ENCODE measurements around the gene OGT. TPM values are rescaled to one million over a fixed set of nuclear protein-coding genes. Genes with fewer than 3 reads are reported as not detected.

Gene OGT
- total and polyA plus RNA-seq, 5 donors: 30.3 to 94.4 (median 69.3) TPM

- 59% methylated on average over 3 of the region's 3 CpGs for WGBS
- Histone ChIP-seq H3K4me1 (ENCODE audit: control insufficient read depth, insufficient read depth, low read length) (peaks cover 7% of the 10 kb centered on the region), H3K27ac (ENCODE audit: low read length) (peak overlapping the region; percentile 27), H3K27me3 (ENCODE audit: control insufficient read depth, insufficient read depth) (no peaks in the 10 kb centered on the region), H3K9me3 (ENCODE audit: control insufficient read depth, low read length) (no peaks in the 10 kb centered on the region), H3K4me3 (ENCODE audit: low read length) (no peak overlapping the region)
- peak in 1 of 2 donors; percentile 8 for ATAC-seq
- no peak for DNase-seq
- intact Hi-C loops (cut with DNase I): loop anchor here in 1 of 4 donors (10.0 kb wide), 1 partner anchor 66 kb away; no protein-coding TSS in a partner anchor
Measured at GRCh38 chrX:71540801-71541200, 7.9 kb downstream of the OGT start.

GRCh38 chrX:71541210-71542022 lies 8.5 kb downstream of the OGT start:
- no peaks in the 10 kb centered on the region for H3K27me3 ChIP-seq (ENCODE audit: control insufficient read depth, insufficient read depth)
- H3K4me3 ChIP-seq (ENCODE audit: low read length): peak overlapping the region; percentile 28
- H3K9me3 ChIP-seq (ENCODE audit: control insufficient read depth, low read length): no peaks in the 10 kb centered on the region
- ATAC-seq (peak in 1 of 2 donors; percentile 29), DNase-seq (no peak)
- H3K4me1 ChIP-seq (ENCODE audit: control insufficient read depth, insufficient read depth, low read length): peaks cover 7% of the 10 kb centered on the region
- intact Hi-C loops (cut with DNase I): loop anchor here in 1 of 4 donors (10.0 kb wide), 1 partner anchor 67 kb away; no protein-coding TSS in a partner anchor
- WGBS: 36% methylated on average over 8 of the region's 8 CpGs
- H3K27ac ChIP-seq (ENCODE audit: low read length): no peak overlapping the region

GRCh38 chrX:71542411-71542810 lies 9.5 kb downstream of the OGT start:
- H3K4me1 ChIP-seq (ENCODE audit: control insufficient read depth, insufficient read depth, low read length): peaks cover 7% of the 10 kb centered on the region
- intact Hi-C loops (cut with DNase I): loop anchor here in 1 of 4 donors (10.0 kb wide), 1 partner anchor 68 kb away; no protein-coding TSS in a partner anchor

GRCh38 chrX:71542825-71543224 lies 9.9 kb downstream of the OGT start:
- Histone ChIP-seq H3K27ac (ENCODE audit: low read length) (peak overlapping the region; percentile 27), H3K9me3 (ENCODE audit: control insufficient read depth, low read length) (no peaks in the 10 kb centered on the region), H3K4me1 (ENCODE audit: control insufficient read depth, insufficient read depth, low read length) (peaks cover 6% of the 10 kb centered on the region), H3K4me3 (ENCODE audit: low read length) (no peak overlapping the region), H3K27me3 (ENCODE audit: control insufficient read depth, insufficient read depth) (no peaks in the 10 kb centered on the region)
- DNase-seq (no peak), ATAC-seq (no peak)
- intact Hi-C loops (cut with DNase I): loop anchor here in 1 of 4 donors (10.0 kb wide), 1 partner anchor 68 kb away; no protein-coding TSS in a partner anchor
- WGBS: 76% methylated on average over 2 of the region's 2 CpGs

More at GRCh38 chrX:71542411-71542810, 9.5 kb downstream of the OGT start:
- Histone ChIP-seq H3K27me3 (ENCODE audit: control insufficient read depth, insufficient read depth) (no peaks in the 10 kb centered on the region), H3K27ac (ENCODE audit: low read length) (no peak overlapping the region), H3K4me3 (ENCODE audit: low read length) (no peak overlapping the region), H3K9me3 (ENCODE audit: control insufficient read depth, low read length) (no peaks in the 10 kb centered on the region)
- WGBS: 68% methylated on average over 1 of the region's 1 CpG
- ATAC-seq (no peak), DNase-seq (no peak)

- H3K4me1 ChIP-seq (ENCODE audit: control insufficient read depth, insufficient read depth, low read length): peaks cover 6% of the 10 kb centered on the region
- peak; percentile 45 to 69 for ATAC-seq
- intact Hi-C loops (cut with DNase I): loop anchor here in 1 of 4 donors (10.0 kb wide), 1 partner anchor 69 kb away; no protein-coding TSS in a partner anchor
Measured at GRCh38 chrX:71543316-71543715, 10.4 kb downstream of the OGT start.

GRCh38 chrX:71545364-71545763 lies 12.5 kb downstream of the OGT start:
- H3K4me1 ChIP-seq (ENCODE audit: control insufficient read depth, insufficient read depth, low read length): peaks cover 6% of the 10 kb centered on the region
- 90% methylated on average over 7 of the region's 7 CpGs for WGBS
- no peak overlapping the region for H3K27ac ChIP-seq (ENCODE audit: low read length)
- no peaks in the 10 kb centered on the region for H3K27me3 ChIP-seq (ENCODE audit: control insufficient read depth, insufficient read depth)
- intact Hi-C loops (cut with DNase I): loop anchor here in 1 of 4 donors (10.0 kb wide), 1 partner anchor 71 kb away; no protein-coding TSS in a partner anchor
- no peak for ATAC-seq
- H3K4me3 ChIP-seq (ENCODE audit: low read length): no peak overlapping the region
- H3K9me3 ChIP-seq (ENCODE audit: control insufficient read depth, low read length): no peaks in the 10 kb centered on the region
- DNase-seq: no peak

More at GRCh38 chrX:71543316-71543715, 10.4 kb downstream of the OGT start:
- no peak for DNase-seq
- WGBS: 29% methylated on average over 2 of the region's 2 CpGs
- Histone ChIP-seq H3K27me3 (ENCODE audit: control insufficient read depth, insufficient read depth) (no peaks in the 10 kb centered on the region), H3K27ac (ENCODE audit: low read length) (no peak overlapping the region), H3K4me3 (ENCODE audit: low read length) (no peak overlapping the region), H3K9me3 (ENCODE audit: control insufficient read depth, low read length) (no peaks in the 10 kb centered on the region)

- no peaks in the 10 kb centered on the region for H3K9me3 ChIP-seq (ENCODE audit: control insufficient read depth, low read length)
- DNase-seq (no peak), ATAC-seq (no peak)
- no peak overlapping the region for H3K4me3 ChIP-seq (ENCODE audit: low read length)
- no peak overlapping the region for H3K27ac ChIP-seq (ENCODE audit: low read length)
- intact Hi-C loops (cut with DNase I): loop anchor here in 1 of 4 donors (10.0 kb wide), 1 partner anchor 72 kb away; no protein-coding TSS in a partner anchor
- WGBS: 90% methylated on average over 13 of the region's 13 CpGs
- no peaks in the 10 kb centered on the region for H3K27me3 ChIP-seq (ENCODE audit: control insufficient read depth, insufficient read depth)
- peaks cover 6% of the 10 kb centered on the region for H3K4me1 ChIP-seq (ENCODE audit: control insufficient read depth, insufficient read depth, low read length)
Measured at GRCh38 chrX:71546879-71547278, 14.0 kb downstream of the OGT start.

GRCh38 chrX:71547339-71547738 lies 14.4 kb downstream of the OGT start:
- Histone ChIP-seq H3K9me3 (ENCODE audit: control insufficient read depth, low read length) (no peaks in the 10 kb centered on the region), H3K4me1 (ENCODE audit: control insufficient read depth, insufficient read depth, low read length) (peaks cover 6% of the 10 kb centered on the region), H3K27ac (ENCODE audit: low read length) (no peak overlapping the region), H3K27me3 (ENCODE audit: control insufficient read depth, insufficient read depth) (no peaks in the 10 kb centered on the region), H3K4me3 (ENCODE audit: low read length) (no peak overlapping the region)
- intact Hi-C loops (cut with DNase I): loop anchor here in 1 of 4 donors (10.0 kb wide), 1 partner anchor 73 kb away; no protein-coding TSS in a partner anchor
- ATAC-seq: no peak
- WGBS: 96% methylated on average over 7 of the region's 7 CpGs
- DNase-seq: no peak

GRCh38 chrX:71549986-71550385 lies 17.1 kb downstream of the OGT start:
- no peaks in the 10 kb centered on the region for H3K27me3 ChIP-seq (ENCODE audit: control insufficient read depth, insufficient read depth)
- WGBS: 76% methylated on average over 1 of the region's 1 CpG
- intact Hi-C loops (cut with DNase I): loop anchor here in 1 of 4 donors (10.0 kb wide), 2 partner anchors 75 to 155 kb away; no protein-coding TSS in a partner anchor
- H3K27ac ChIP-seq (ENCODE audit: low read length): no peak overlapping the region
- peaks cover 2% of the 10 kb centered on the region for H3K4me1 ChIP-seq (ENCODE audit: control insufficient read depth, insufficient read depth, low read length)
- DNase-seq (no peak), ATAC-seq (no peak)
- H3K9me3 ChIP-seq (ENCODE audit: control insufficient read depth, low read length): no peaks in the 10 kb centered on the region
- no peak overlapping the region for H3K4me3 ChIP-seq (ENCODE audit: low read length)

- ATAC-seq: no peak
- WGBS: 52% methylated on average over 3 of the region's 3 CpGs
- Histone ChIP-seq H3K27ac (ENCODE audit: low read length) (no peak overlapping the region), H3K4me1 (ENCODE audit: control insufficient read depth, insufficient read depth, low read length) (no peaks in the 10 kb centered on the region), H3K27me3 (ENCODE audit: control insufficient read depth, insufficient read depth) (no peaks in the 10 kb centered on the region), H3K4me3 (ENCODE audit: low read length) (no peak overlapping the region), H3K9me3 (ENCODE audit: control insufficient read depth, low read length) (no peaks in the 10 kb centered on the region)
- DNase-seq: no peak
- intact Hi-C loops (cut with DNase I): loop anchor here in 1 of 4 donors (10.0 kb wide), 1 partner anchor 156 kb away; no protein-coding TSS in a partner anchor
Measured at GRCh38 chrX:71550578-71550977, 17.7 kb downstream of the OGT start.

GRCh38 chrX:71556036-71556435 lies 23.1 kb downstream of the OGT start:
- Histone ChIP-seq H3K27me3 (ENCODE audit: control insufficient read depth, insufficient read depth) (no peaks in the 10 kb centered on the region), H3K4me3 (ENCODE audit: low read length) (no peak overlapping the region), H3K4me1 (ENCODE audit: control insufficient read depth, insufficient read depth, low read length) (no peaks in the 10 kb centered on the region), H3K9me3 (ENCODE audit: control insufficient read depth, low read length) (no peaks in the 10 kb centered on the region), H3K27ac (ENCODE audit: low read length) (no peak overlapping the region)
- WGBS: 82% methylated on average over 3 of the region's 3 CpGs
- no peak for ATAC-seq
- intact Hi-C loops (cut with DNase I): loop anchor here in 1 of 4 donors (10.0 kb wide), 1 partner anchor 161 kb away; no protein-coding TSS in a partner anchor
- DNase-seq: no peak
